Measurements from ENCODE around the gene HMCN1. TPM values are rescaled to one million over a fixed set of nuclear protein-coding genes. Genes with fewer than 3 reads are reported as not detected.

The HMCN1 gene
- total RNA-seq, 1 experiment from 2014 or later, result 0.23 TPM

GRCh38 chr1:185850366-185850765 lies 116.2 kb downstream of the HMCN1 start:
- Histone ChIP-seq H3K9me3 (ENCODE audit: control insufficient read depth, insufficient read depth, low read depth, low read length) (no peaks in the 10 kb centered on the region), H3K36me3 (ENCODE audit: control insufficient read depth, insufficient read depth, low read length) (no peaks in the 10 kb centered on the region), H3K27ac (ENCODE audit: low read length) (no peak overlapping the region), H3K4me1 (ENCODE audit: control insufficient read depth, insufficient read depth, low read length) (no peaks in the 10 kb centered on the region), H3K27me3 (ENCODE audit: control insufficient read depth, insufficient read depth, low read length) (no peaks in the 10 kb centered on the region; the same call in 1 of the 2 replicates), H3K4me3 (ENCODE audit: low read depth in 2 of 2, low read length in 2 of 2) (no peak overlapping the region)
- no TSS peak for BruUV-seq (replicated peaks)
- DNase-seq (ENCODE audit: low read depth, low spot score), result no peak
- TF ChIP-seq TCF7L2 (IDR thresholded peaks at IDR 0.05; ENCODE audit: low read depth, low read length) (no peak), POLR2AphosphoS5 (IDR thresholded peaks at IDR 0.05; ENCODE audit: low read depth, low read length) (no peak), CTCF (IDR thresholded peaks at IDR 0.05) (no peak), SIN3A (IDR thresholded peaks at IDR 0.05; ENCODE audit: borderline replicate concordance, insufficient read depth, low read depth, low read length) (no peak), REST (IDR thresholded peaks at IDR 0.05; ENCODE audit: insufficient read depth in 1 of 2, low read depth in 2 of 2, low read length in 1 of 2) (no peak)
- ATAC-seq, result no peak
- intact Hi-C loops (cut with micrococcal nuclease; ENCODE audit: unreplicated experiment), result no loop called here
- CTCF ChIA-PET, result no interaction called here
- in situ Hi-C loops (cut with HindIII; ENCODE audit: low pct_unique_long_range_greater_than_20kb, low sequenced_read_pairs), result no loop called here
- POLR2A ChIA-PET, result no interaction called here

- Histone ChIP-seq H3K4me1 (ENCODE audit: control insufficient read depth, insufficient read depth, low read length) (no peaks in the 10 kb centered on the region), H3K9me3 (ENCODE audit: control insufficient read depth, insufficient read depth, low read depth, low read length) (no peaks in the 10 kb centered on the region), H3K27ac (ENCODE audit: low read length) (no peak overlapping the region), H3K36me3 (ENCODE audit: control insufficient read depth, insufficient read depth, low read length) (no peaks in the 10 kb centered on the region), H3K27me3 (ENCODE audit: control insufficient read depth, insufficient read depth, low read length) (no peaks in the 10 kb centered on the region; the same call in 1 of the 2 replicates), H3K4me3 (ENCODE audit: low read depth in 2 of 2, low read length in 2 of 2) (no peak overlapping the region)
- in situ Hi-C loops (cut with HindIII; ENCODE audit: low pct_unique_long_range_greater_than_20kb, low sequenced_read_pairs), result no loop called here
- TF ChIP-seq REST (IDR thresholded peaks at IDR 0.05; ENCODE audit: insufficient read depth in 1 of 2, low read depth in 2 of 2, low read length in 1 of 2) (no peak), CTCF (IDR thresholded peaks at IDR 0.05) (no peak), SIN3A (IDR thresholded peaks at IDR 0.05; ENCODE audit: borderline replicate concordance, insufficient read depth, low read depth, low read length) (no peak), TCF7L2 (IDR thresholded peaks at IDR 0.05; ENCODE audit: low read depth, low read length) (no peak), POLR2AphosphoS5 (IDR thresholded peaks at IDR 0.05; ENCODE audit: low read depth, low read length) (no peak)
- intact Hi-C loops (cut with micrococcal nuclease; ENCODE audit: unreplicated experiment), result no loop called here
- ATAC-seq (no peak), DNase-seq (ENCODE audit: low read depth, low spot score) (no peak)
- POLR2A ChIA-PET, result no interaction called here
- BruUV-seq (replicated peaks), result no TSS peak
- CTCF ChIA-PET, result no interaction called here
Measured at GRCh38 chr1:185853739-185854138, 119.5 kb downstream of the HMCN1 start.

Data from Panc1 (cell line).